DMS114 treated with DMSO at 0.1 percent for 48 hours (cell line): Measurements from ENCODE around the gene CISD3.

ENCODE experiments used
- DNase-seq: peaks from one replicate; lab custom pipeline; 2025; ENCODE audit not compliant: unreplicated experiment; lab: John Stamatoyannopoulos, UW

CISD3 gene

DNA sequence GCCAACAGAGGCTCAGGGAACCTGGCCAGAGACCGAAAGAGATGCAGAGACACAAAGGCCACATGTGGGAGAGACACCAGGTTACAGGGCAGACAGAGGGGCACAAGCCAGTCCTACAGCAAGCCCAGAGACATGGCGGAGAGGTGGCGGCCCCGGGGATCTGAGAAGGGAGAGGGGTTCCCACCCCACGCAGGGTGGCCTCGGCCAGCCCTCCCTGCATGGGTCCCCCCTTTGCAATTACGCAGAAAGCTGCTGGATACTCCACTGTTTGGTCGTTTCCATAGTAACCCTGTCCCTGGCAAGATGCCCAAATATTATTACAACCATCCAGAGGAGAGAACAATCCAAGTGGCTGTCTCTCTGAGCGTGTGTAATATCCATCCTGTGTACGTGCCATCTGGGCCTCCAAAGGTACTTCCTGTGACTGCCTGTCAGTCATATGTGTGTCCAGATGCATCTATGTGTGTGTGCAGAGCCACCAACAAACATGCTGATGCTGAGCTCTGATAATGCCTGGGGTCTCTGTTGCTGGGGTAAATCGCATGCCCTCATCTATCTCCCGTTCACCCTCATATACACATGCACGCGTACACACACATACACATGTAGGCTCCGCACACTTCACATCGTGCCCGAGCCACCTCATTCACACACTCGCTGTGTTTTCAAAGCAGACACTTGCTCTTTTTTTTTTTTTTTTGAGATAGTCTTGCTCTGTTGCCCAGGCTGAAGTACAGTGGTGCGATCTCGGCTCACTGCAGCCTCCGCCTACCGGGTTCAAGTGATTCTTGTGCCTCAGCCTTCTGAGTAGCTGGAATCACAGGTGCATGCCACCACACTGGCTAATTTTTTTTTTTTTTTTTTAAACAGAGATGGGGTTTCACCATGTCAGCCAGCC is 12.5 kb downstream of the CISD3 start:
- no peak for DNase-seq

DNA sequence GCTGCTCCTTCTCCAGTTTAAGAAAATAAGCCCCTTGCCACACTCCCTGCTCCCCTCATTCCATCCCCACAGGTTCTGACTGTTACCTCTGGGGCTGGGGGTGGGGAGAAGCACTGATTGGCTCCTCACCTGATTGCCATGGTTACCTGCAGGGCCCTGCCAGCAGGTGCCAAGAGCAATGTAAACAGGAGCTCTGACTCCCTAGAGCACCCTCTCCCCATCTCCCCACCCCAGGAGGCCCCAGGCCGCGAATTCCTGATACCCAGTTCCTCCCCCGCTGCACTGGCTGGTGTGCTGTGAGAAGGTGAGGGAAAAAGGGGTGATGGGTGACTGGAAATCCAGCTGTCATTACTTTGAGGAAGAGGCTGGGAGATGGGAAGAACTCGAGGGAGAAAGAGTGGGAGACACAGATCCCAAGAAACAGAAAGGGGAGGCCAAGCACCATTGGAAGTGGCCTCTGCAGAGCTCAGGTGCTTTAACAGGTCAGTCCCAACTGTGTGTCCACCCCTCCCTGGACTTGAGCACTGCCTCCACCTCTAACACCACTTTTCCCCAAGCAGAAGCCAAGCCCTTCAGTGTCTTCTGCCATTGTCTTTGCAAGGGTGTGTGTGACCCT is 13.5 kb downstream of the CISD3 start:
- DNase-seq: no peak

DNA sequence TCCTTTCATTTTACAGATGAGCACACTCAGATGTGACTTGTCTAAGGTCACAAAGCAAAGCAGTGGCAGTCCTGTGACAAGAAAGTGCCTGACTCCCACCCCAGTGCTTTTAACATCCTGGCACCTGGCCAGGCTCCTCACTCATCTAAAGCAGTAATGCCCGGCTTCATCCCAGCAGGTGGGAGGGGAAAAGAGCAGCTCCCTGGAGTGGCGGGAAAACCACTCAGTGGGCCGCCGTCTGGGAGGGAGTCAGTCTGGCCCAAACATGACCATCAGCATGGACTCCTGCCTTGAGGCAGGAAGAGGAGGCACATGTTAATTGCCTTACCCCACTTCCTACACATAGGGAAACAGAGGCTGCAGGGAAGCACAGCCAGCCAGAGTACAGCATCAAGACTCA is 15.4 kb downstream of the CISD3 start:
- no peak for DNase-seq

DNA sequence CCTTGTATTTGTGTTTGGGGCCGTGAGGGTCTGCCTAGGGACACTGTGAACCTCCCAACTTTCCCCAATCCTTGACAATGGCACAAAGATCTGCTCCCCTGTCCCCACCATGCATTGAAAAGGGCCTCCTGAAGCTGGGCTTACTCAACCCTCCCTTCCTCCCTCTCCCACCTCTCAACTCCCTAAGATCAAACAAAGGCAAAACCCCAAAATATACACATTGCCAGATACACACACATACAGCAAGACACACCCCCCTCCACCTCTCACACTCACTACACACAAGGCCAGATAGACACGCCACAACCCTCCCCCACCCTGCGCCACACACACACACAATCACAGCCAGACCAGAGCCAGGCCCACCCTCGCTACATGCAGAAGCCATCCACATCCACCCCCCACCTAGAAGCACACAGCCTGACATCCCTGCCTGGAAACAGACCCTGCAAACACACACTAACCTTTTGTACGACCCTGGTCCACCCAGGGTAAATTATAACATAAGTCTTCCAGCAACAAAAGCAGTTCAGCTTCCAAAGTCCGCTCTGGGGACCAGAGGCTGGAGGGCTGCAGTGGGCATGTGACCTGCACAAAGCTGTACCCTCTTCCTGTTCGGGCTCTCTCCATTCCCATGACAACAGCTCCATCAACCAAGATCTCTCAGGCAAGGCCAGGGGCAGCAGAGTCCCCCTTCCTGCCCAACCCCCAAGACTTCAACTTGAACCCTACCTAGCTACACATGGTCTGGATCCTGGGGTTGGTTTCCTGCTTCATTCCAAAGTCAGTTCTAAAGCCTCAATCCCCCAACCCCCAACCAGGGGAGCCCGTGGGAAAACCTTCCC is 16.1 kb downstream of the CISD3 start:
- no peak for DNase-seq

DNA sequence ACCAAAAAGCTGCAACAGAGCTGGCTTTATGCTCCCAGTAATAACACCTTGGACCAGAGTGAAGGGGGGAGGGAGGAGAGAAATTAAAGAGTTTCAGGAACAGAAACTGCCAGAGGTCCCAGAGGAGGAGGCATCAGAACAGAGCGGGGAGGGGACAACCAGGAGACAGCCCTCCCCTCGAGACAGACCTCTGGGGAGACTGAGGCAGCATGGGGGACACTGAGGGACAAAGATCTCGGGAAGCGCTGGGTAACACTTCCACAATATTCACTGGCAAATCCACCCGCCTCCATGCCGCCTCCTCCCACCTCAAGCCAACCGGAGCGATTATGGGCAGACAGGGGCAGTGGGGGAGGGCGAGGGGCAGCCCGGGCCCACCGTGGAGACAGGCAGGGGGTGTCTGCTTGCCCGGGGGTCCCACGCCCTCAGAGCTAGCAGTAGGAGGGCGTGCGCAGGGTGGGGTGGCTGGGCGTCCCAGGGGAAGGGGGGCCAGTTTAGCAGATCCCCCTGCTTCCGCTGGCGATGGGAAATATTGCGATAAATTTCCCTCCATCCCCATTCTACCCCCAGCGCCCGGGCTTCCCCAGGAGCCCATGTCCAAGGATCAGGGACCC is 16.8 kb downstream of the CISD3 start:
- no peak for DNase-seq

DNA sequence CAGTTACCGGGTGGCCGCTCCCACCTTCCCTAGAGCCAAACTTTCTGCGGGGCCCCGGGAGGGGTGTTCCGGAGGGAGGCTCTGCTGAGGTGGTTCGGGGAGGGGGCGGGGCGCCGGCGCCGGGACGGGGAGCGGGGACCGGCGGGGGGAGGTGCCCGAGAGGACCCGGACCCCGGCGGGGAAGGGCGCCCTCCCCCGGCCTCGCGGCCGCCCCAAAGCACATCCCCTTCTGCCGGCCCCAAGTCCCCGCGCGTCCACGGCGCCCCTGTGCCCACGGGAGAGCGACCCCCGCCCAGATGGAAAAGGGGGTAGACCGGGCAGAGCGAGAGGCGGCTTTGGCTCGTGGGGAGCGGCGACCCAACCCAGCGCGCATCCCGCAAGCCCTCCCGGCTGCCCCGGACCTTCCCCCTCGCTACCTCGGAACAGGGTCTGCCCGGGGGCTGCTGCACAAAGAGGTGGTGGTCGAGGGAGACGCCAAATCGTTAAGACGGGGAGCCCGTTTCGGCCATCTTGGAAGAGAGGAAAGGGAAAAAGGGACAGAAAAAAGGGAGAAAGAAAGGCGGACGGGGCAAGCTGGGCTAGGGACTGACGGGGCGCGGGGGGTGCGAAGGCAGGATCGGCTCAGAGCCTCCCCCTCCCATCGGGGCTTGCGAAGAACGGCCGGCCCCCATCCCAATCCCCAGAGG is 17.5 kb downstream of the CISD3 start:
- DNase-seq: no peak

DNA sequence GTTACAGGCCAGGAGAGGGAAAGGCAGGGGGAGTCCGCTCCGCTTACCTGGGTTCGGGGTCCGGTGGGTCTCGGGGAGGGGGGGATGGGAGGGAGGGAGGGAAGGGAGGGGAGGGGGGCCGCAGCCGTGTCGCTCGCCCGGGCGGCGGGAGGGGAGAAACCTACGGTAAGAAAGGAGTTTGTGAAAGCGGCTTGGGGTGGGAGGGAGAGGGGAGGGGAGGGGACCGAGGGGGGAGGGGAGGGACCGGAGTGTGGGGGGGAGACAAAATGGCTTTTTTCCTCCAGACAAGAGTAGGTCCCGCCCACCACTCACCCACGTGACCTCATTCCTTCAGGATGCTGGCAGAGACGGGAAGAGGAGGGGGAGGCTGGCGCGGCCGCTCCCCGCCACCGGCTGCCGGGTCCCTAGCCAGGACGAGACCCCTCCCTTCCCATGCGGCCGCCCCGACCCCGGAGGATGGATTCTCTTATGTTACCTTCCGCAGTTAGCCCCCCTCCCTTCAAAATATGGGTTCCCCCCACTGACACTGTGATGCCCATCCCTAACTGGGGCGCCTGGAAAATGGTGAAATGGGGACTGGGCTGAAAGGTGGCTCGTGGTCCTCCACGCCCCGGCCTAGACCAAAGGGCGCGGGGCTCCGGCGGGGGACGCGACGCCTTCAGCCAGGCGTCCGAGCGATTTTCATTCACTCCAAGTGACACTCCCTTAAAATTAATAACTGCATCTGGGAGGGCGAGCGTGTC is 18.2 kb downstream of the CISD3 start, which contains the start of gene PCGF2:
TSS of gene PCGF2 (minus strand) at position 188 of the 743 bp plus-strand sequence. CDS start 7,934 bp downstream, outside the sequence.
- DNase-seq: peak; percentile 77

DNA sequence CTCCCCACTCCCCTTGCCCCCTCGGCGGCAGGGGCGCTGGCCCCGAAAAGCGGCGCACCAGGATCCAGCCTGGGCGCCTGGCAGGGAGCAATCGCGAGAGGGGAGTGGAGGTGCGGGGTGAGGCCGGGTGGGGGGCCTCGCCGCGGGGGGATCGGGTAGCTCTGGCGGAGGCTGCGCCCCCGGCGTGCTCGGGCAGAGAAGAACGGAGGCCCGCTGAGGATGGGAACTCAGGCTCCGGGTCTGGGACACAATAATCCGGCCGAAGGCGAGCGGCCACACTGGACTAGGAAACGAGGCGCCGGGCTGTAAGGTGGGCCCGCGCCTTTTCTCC is 18.7 kb downstream of the CISD3 start:
- DNase-seq: no peak

DNA sequence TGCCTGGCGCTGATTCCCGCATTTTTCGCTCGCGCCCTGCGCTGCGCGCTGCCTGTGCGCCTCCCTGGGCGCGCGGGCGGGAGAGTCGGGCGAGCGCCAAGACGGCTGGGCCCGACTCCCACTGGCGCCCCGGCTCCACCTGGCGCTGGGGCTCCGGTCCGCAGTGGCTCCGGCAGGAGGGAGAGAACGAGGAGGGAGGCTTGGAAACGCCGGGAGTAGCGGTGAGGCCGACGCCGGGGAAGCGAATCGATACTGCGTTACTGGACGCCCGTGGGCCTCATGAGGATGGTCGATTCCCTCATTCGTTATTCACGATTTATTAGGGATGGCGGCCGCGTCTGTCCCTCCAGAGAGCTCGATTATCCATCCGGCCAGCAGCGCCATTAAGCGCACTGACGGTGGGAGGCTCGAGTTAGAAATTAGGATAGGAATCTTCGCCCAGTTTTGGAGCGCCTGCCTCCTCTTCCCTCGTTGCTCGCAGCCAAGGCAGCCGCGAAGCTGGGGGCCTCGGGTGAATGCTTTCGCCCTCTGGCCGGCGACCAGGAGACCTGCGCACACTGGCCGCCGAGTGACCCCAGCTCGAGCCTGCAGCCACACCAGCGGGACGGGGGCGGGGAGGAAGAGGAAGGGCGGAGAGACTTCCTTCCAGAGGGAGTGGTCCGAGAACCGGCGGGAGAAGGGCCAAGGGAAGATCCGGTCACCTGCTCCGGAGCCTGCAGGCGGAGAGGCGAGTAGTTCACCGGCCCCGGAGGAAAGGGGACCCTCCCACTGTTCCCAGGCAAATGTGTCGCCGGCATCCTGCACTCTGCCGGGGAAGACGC is 19.3 kb downstream of the CISD3 start:
- peak; percentile 77 for DNase-seq

DNA sequence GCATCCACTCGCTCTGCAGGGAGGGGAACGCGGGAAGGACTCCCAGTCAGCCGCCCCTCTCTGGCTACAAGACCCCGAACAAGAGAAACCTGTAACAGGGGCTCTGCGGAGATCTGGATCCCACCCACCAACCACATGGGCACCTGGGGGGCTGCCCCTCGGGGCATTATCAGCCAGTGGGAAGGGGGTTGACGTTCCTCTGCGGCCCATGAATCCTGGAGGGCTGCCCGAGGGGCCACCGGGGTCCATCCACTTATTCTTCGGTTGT is 19.8 kb downstream of the CISD3 start:
- DNase-seq: no peak

DNA sequence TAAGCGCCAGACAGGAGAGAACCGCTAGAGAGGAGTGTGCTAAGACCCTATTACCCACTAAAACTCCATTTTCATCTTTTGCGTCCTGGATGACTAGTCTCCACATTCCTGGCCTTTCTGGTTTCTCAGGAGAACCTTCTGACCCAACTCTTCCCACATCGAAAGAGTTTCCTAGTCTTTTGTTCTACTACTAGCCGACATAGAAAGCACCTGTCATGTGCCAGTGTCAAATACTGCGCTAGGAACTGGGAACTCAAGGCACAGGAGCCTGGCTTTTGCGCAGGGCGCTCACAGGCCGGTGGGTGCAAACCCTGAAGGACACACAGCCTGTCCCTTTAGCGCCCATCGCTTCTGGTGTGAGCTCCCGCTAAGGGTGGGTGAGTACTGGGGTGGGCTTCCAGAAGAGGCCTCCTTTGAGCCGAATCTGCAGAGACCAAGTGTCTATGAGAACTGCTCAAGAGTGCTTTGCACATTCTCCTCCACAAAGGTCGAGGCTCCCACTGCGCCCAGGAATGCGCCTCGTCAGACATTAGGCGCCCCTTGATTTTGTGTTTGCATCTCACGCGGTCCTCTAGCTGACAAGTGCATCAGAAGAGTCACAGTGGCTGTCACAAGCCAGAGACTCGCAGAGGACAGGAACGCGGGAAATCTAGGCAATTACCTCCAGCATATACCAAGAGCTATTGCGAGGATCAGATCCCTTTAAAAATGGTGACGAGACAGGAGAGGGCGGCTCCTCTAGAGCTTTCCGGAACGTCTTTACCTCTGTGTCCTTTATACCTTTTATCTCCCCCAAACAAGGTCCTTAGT is 20.4 kb downstream of the CISD3 start:
- DNase-seq: peak; percentile 49

DNA sequence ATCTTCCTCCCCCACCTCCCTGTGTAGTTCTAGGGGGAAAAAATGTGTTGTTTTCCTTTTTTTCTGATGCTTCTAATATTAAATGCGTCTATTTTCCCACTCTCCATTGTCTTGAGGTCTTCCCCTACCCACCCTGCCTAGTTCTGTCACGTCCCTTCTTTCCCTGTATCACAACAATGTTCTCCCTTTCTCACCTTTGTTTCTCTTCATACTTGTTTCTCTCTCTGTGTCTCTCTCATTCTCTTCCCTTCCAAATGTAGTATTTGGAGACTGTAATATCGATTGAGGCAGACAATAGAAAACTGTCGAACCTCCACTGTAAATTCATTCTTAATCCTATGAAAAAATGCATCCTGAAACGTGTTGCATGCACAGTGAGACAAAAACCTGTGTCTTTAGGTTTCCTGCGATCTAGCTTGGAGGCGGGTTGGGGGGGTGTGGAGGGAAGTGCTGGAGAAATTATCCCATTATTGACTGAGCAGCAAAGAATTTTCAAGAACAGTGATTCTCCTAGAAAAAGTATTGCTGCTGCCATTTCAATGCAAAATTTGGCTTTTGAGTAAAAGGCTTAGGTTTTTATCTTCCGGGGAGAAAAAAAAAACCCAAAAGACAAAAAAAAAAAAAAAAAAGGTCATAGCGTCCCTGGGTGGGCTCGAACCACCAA is 21.1 kb downstream of the CISD3 start:
- peak; percentile 56 for DNase-seq

DNA sequence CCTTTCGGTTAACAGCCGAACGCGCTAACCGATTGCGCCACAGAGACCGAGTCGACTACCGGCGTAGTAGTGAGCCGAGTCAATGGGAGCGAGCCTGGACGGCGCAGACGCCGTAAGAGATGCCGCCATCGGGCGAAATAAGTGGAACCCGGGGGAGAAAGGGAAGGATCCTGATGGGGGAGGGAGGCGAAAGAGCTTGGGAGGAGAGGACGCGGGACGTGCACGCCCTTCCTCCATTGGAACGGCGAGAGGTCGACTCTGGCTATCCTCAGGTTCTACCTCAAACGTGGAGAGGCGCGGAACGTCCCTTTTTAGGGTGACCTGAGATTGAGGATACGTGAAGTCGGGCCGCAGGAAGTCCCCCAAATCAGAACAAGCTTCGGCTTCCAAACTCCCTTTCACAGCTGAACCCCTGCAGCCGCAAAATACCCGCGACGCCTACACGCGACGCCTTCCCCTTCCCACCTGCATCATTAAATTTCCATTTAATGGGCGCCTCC is 21.7 kb downstream of the CISD3 start:
- peak; percentile 75 for DNase-seq

DNA sequence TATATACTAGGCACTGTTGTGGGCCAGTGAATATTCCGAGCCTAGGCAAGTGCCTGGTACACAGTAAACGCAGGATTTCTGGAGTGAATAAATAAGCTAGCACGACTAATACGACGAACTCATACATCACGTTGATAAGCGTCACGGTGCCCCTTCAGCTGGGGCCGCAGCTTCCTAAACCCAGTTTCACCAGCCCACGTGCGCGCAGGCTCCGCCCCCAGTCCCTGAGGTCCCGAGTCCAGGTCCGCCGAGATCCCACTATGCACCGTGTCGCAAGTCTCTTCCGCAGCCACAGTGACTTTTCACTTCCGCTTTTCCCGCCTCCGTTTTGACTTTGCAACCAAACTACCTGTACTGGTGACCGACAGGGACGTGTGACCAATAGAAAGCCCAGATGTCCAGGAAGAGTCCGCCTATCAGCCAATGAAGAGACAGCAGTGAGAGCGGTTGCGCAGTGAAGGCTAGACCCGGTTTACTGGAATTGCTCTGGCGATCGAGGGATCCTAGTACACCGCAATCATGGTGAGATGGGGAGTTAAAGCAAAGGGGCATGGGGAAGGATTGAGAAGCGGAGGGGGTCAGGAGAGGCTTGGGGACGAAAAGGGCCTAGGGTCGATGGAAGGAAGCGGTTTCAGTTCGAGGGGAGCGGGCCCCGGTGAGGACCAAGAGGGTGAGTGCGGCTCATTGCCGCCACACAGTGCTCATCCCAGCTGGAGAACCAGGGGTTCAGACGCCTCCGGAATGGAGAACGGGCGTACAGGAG is 22.3 kb downstream of the CISD3 start, which contains the start of gene PSMB3:
TSS of gene PSMB3 (plus strand) at position 434 of the 763 bp plus-strand sequence. CDS start at position 520, 86 bp downstream.
- DNase-seq: peak; percentile 99

DNA sequence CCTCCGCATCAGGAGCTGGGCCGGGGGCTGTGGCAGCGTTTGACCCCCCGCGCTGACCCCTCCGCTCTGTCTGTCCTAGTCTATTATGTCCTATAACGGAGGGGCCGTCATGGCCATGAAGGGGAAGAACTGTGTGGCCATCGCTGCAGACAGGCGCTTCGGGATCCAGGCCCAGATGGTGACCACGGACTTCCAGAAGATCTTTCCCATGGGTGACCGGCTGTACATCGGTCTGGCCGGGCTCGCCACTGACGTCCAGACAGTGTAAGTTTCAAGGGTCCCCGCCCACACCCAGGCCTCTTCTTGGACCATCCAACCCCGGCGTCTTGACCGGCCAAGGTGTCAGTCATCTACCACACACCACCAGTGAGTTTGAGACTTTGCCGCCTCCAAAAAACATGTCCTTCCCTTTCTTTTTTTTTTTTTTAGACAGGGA is 22.9 kb downstream of the CISD3 start:
- no peak for DNase-seq

DNA sequence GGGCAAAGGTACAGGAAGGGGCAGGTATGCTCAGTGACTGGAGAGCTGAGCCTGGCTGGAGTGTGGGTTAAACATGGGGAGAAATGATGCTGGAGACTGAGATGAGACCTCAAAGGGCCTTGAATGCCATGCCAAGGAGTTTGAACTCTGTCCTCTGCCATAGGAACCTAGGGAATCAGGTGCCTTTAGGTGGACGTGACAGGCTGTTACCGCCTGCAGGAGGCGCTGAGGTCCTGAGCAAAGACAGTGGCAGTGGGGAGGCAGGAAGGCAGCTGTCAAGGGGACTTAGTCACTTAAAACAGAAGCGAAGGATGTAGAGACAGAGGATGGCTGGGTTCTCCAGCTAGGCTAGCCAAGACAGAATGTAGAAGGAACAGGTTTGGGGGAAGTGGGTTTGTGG is 31.5 kb downstream of the CISD3 start:
- DNase-seq: no peak

DNA sequence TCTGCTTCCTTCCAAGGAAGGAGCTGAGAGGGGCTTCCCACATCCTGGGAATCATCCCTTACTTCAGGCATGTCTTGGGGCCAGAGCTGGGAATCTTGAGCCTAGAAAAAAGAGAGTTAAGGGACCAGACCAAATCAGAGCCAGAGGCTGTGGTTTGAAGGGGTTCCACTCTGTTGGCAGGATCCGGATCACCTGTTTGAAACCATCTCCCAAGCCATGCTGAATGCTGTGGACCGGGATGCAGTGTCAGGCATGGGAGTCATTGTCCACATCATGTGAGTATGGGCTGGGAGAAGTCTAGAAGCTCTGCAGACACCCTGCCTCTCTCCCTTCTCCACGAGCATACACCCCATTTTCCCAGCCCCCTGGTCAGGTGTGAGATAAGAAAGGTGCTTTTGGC is 32.1 kb downstream of the CISD3 start:
- no peak for DNase-seq
